GM23338 (cell line): Measurements from ENCODE around the gene CXCL12. TPM values are rescaled to one million over a fixed set of nuclear protein-coding genes. Genes with fewer than 3 reads are reported as not detected.

Experiments used
- ATAC-seq: fragments of 200-7000 bp; cut with Tn5 transposase; 3 replicates; pipeline ENCODE4 v1.9.1; 2020
- DNase-seq: peaks from one replicate; pipeline ENCODE4 v3.0.0-alpha.2; 2015; ENCODE audit warnings: low spot score
- H2AFZ ChIP-seq: fragments of 200-600 bp; sonication (generic); 2 replicates; pipeline ENCODE4 v1.8.0; 2016; ENCODE audit warnings: antibody characterized with exemption, mild to moderate bottlenecking, moderate library complexity
- H3F3A ChIP-seq: fragments of 200-600 bp; sonication (generic); replicated peaks from 2 replicates; pipeline ENCODE4 v1.8.0; 2017; ENCODE audit warnings: antibody characterized with exemption, mixed run types, low read depth
- H3K27ac ChIP-seq: fragments of 200-600 bp; sonication (generic); 2 replicates; pipeline ENCODE4 v1.6.1; 2016; ENCODE audit warnings: low read depth
- H3K27me3 ChIP-seq: fragments of 200-600 bp; sonication (generic); 2 replicates; pipeline ENCODE4 v1.8.0; 2016; ENCODE audit warnings: mild to moderate bottlenecking, mixed run types, moderate library complexity; ENCODE audit not compliant: insufficient read depth
- H3K36me3 ChIP-seq: fragments of 200-600 bp; sonication (generic); 2 replicates; pipeline ENCODE4 v1.8.0; 2016; ENCODE audit warnings: mild to moderate bottlenecking; ENCODE audit not compliant: insufficient read depth
- H3K4me1 ChIP-seq: fragments of 200-600 bp; sonication (generic); 2 replicates; pipeline ENCODE4 v1.8.0; 2016; ENCODE audit warnings: mild to moderate bottlenecking, moderate library complexity; ENCODE audit not compliant: insufficient read depth
- H3K4me2 ChIP-seq: fragments of 200-600 bp; sonication (generic); 2 replicates; pipeline ENCODE4 v1.7.1; 2017; ENCODE audit warnings: mixed run types
- H3K4me3 ChIP-seq: fragments of 200-600 bp; sonication (generic); 2 replicates; pipeline ENCODE4 v1.6.1; 2016; ENCODE audit warnings: mixed run types
- H3K79me2 ChIP-seq: fragments of 200-600 bp; sonication (generic); replicated peaks from 2 replicates; pipeline ENCODE4 v1.8.0; 2017; ENCODE audit warnings: mild to moderate bottlenecking; ENCODE audit not compliant: insufficient read depth
- H3K9me2 ChIP-seq: fragments of 200-600 bp; sonication (generic); 2 replicates; pipeline ENCODE4 v1.8.0; 2017; ENCODE audit not compliant: insufficient read depth
- H4K20me1 ChIP-seq: fragments of 200-600 bp; sonication (generic); replicated peaks from 2 replicates; pipeline ENCODE4 v1.8.0; 2017; ENCODE audit warnings: mild to moderate bottlenecking; ENCODE audit not compliant: insufficient read depth
- H3K27ac Mint-ChIP-seq: 2 replicates; pipeline ENCODE4 v1.8.0; 2020; ENCODE audit warnings: inconsistent platforms, mild to moderate bottlenecking, moderate library complexity, mixed read lengths
- H3K27me3 Mint-ChIP-seq: 3 replicates; pipeline ENCODE4 v1.8.0; 2022; ENCODE audit warnings: low read depth, mild to moderate bottlenecking, moderate library complexity, mixed read lengths, inconsistent platforms; ENCODE audit not compliant: insufficient read depth, poor library complexity
- H3K36me3 Mint-ChIP-seq: 3 replicates; pipeline ENCODE4 v1.8.0; 2021; ENCODE audit warnings: low read depth, mild to moderate bottlenecking, inconsistent platforms, moderate library complexity, mixed read lengths
- H3K4me1 Mint-ChIP-seq: 3 replicates; pipeline ENCODE4 v1.8.0; 2020; ENCODE audit warnings: mild to moderate bottlenecking, inconsistent platforms, mixed read lengths
- H3K4me3 Mint-ChIP-seq: 3 replicates; pipeline ENCODE4 v1.8.0; 2021; ENCODE audit warnings: moderate library complexity, mild to moderate bottlenecking, inconsistent platforms, mixed read lengths
- H3K9me3 Mint-ChIP-seq: 3 replicates; pipeline ENCODE4 v1.8.0; 2020; ENCODE audit warnings: moderate library complexity, mild to moderate bottlenecking, inconsistent platforms, mixed read lengths
- CREB1 ChIP-seq: fragments of 250-450 bp; sonication (Bioruptor Pico); IDR thresholded peaks from 2 replicates; pipeline ENCODE4 v1.5.0; 2020; ENCODE audit warnings: low read depth, mild to moderate bottlenecking, moderate library complexity
- EZH2 ChIP-seq: fragments of 200-600 bp; sonication (generic); IDR thresholded peaks from one replicate; pipeline ENCODE4 v1.8.0; 2017; ENCODE audit warnings: antibody characterized with exemption, mild to moderate bottlenecking, low read depth; ENCODE audit not compliant: unreplicated experiment
- EZH2phosphoT487 ChIP-seq: fragments of 200-600 bp; sonication (generic); IDR thresholded peaks from one replicate; pipeline ENCODE4 v1.8.1; 2018; ENCODE audit warnings: antibody characterized with exemption; ENCODE audit not compliant: unreplicated experiment
- JUNB ChIP-seq: IDR thresholded peaks from one replicate; pipeline ENCODE4 v1.6.1; 2016; ENCODE audit warnings: antibody characterized with exemption; ENCODE audit not compliant: unreplicated experiment
- NANOG ChIP-seq: IDR thresholded peaks from 2 replicates; pipeline ENCODE4 v1.6.1; 2016; ENCODE audit warnings: antibody characterized with exemption, borderline replicate concordance
- STAT1 ChIP-seq: IDR thresholded peaks from one replicate; pipeline ENCODE4 v1.6.1; 2016; ENCODE audit warnings: antibody characterized with exemption; ENCODE audit not compliant: unreplicated experiment
- ZNF114 ChIP-seq: fragments of 250-450 bp; sonication (Bioruptor Pico); IDR thresholded peaks from 2 replicates; pipeline ENCODE4 v1.5.0; 2020; ENCODE audit warnings: mild to moderate bottlenecking, moderate library complexity
- ZNF331 ChIP-seq: fragments of 250-450 bp; sonication (Bioruptor Pico); IDR thresholded peaks from 2 replicates; pipeline ENCODE4 v1.5.0; 2020; ENCODE audit warnings: low read depth, mild to moderate bottlenecking, moderate library complexity
- polyA plus RNA-seq: library from polyadenylated mRNA; unstranded; fragments of >200 nt; fragmentation: Nextera tagmentation; extraction: Ambion mirVana; gene quantifications from 2 replicates; pipeline ENCODE4 v1.2.1, GENCODE V29; 2016
- total RNA-seq: library from RNA; depleted of rRNA; stranded (reverse); fragments of >200 nt; shearing (Covaris generic); gene quantifications from 2 replicates; pipeline ENCODE4 v1.2.3, GENCODE V29; 2014
- TF ChIP-seq, protein P1 (sequence below): IDR thresholded peaks from one replicate; pipeline ENCODE4 v1.6.1; 2018; ENCODE audit warnings: antibody characterized with exemption; ENCODE audit not compliant: unreplicated experiment
- TF ChIP-seq, protein P2 (sequence below): IDR thresholded peaks from 2 replicates; pipeline ENCODE4 v1.6.1; 2016; ENCODE audit warnings: antibody characterized with exemption
- TF ChIP-seq, protein P3 (sequence below): fragments of 250-450 bp; sonication (Bioruptor Pico); IDR thresholded peaks from 2 replicates; pipeline ENCODE4 v1.5.0; 2020; ENCODE audit warnings: mild to moderate bottlenecking, moderate library complexity
- TF ChIP-seq, protein P4 (sequence below), 2 experiments: fragments of 200-600 bp in 1 of 2; sonication (generic) in 1 of 2; conservative IDR thresholded peaks; 2 replicates each; pipeline versions ENCODE4 v1.5.1 to v1.6.1; 2016 to 2017; ENCODE audit warnings: antibody characterized with exemption in 2 of 2, low read depth in 2 of 2, mild to moderate bottlenecking in 2 of 2, moderate library complexity in 1 of 2

Gene CXCL12
- total and polyA plus RNA-seq, 2 experiments from 2014 or later = 53.8 to 58.5 TPM

DNA sequence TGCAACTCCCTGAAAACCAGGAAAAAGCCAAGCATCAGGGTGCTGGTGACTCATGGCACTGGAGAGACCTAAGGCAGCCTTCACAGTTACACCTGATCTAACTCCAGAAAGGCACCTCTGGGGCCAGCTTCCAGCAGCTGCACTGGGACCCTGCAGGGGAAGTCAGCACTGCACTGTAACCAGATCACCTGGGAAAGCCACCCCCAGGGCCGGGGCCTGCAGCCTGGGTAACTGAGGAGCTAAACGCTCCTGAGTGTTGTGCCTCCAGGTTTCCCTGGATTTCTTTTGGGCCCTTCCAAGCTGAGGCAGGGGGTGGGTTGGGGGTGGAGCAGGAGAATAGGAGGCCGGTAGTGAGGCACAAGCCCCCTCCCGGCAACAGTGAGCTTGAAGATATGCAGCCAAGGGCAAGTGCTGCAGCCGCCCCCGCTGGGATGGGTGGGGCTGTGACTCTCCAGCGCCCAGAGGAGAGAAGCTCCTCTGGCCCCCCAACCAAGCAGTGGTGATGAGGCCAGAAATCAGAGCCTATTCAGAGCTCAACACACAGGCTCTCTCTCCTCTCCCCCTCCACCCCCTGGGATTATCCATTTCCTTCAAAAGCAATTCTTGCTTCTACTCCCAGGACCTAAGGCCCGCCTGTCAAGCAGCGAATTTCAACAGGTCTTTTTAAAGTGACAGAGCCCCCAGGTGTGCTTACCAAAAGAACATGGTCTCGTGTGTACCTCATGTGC lies 2.6 kb downstream of the CXCL12 start:
- peak overlapping the region; percentile 95 for H3K27ac ChIP-seq
- H2AFZ ChIP-seq = no peak overlapping the region
- H3K36me3 ChIP-seq = peaks cover 15% of the 10 kb centered on the region
- Mint-ChIP-seq H3K27ac (peak overlapping the region; percentile 88), H3K4me1 (peaks cover 66% of the 10 kb centered on the region), H3K4me3 (peak overlapping the region; percentile 84), H3K36me3 (peaks cover 49% of the 10 kb centered on the region), H3K9me3 (peaks cover 3% of the 10 kb centered on the region; the same call in 2 of the 3 replicates), H3K27me3 (peaks cover 22% of the 10 kb centered on the region)
- peaks cover 34% of the 10 kb centered on the region for H3K27me3 ChIP-seq
- H3K4me3 ChIP-seq = peak overlapping the region; percentile 85
- H3K4me2 ChIP-seq = peak overlapping the region; percentile 96
- H3K9me2 ChIP-seq = no peaks in the 10 kb centered on the region
- H4K20me1 ChIP-seq = no peaks in the 10 kb centered on the region
- peaks cover 6% of the 10 kb centered on the region; the same call in 1 of the 2 replicates for H3F3A ChIP-seq
- peak; percentile 68 for DNase-seq
- TF ChIP-seq STAT1 = no peak
- TF ChIP-seq CREB1 (CRISPR knock-in tag) = no peak
- TF ChIP-seq JUNB = no peak
- TF ChIP-seq, protein P1, sequence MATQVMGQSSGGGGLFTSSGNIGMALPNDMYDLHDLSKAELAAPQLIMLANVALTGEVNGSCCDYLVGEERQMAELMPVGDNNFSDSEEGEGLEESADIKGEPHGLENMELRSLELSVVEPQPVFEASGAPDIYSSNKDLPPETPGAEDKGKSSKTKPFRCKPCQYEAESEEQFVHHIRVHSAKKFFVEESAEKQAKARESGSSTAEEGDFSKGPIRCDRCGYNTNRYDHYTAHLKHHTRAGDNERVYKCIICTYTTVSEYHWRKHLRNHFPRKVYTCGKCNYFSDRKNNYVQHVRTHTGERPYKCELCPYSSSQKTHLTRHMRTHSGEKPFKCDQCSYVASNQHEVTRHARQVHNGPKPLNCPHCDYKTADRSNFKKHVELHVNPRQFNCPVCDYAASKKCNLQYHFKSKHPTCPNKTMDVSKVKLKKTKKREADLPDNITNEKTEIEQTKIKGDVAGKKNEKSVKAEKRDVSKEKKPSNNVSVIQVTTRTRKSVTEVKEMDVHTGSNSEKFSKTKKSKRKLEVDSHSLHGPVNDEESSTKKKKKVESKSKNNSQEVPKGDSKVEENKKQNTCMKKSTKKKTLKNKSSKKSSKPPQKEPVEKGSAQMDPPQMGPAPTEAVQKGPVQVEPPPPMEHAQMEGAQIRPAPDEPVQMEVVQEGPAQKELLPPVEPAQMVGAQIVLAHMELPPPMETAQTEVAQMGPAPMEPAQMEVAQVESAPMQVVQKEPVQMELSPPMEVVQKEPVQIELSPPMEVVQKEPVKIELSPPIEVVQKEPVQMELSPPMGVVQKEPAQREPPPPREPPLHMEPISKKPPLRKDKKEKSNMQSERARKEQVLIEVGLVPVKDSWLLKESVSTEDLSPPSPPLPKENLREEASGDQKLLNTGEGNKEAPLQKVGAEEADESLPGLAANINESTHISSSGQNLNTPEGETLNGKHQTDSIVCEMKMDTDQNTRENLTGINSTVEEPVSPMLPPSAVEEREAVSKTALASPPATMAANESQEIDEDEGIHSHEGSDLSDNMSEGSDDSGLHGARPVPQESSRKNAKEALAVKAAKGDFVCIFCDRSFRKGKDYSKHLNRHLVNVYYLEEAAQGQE = no peak
- no peak for TF ChIP-seq ZNF331 (CRISPR knock-in tag)
- no peak for TF ChIP-seq ZNF114 (CRISPR knock-in tag)
- no peak for TF ChIP-seq NANOG
- no peak for TF ChIP-seq EZH2
- TF ChIP-seq, protein P2, sequence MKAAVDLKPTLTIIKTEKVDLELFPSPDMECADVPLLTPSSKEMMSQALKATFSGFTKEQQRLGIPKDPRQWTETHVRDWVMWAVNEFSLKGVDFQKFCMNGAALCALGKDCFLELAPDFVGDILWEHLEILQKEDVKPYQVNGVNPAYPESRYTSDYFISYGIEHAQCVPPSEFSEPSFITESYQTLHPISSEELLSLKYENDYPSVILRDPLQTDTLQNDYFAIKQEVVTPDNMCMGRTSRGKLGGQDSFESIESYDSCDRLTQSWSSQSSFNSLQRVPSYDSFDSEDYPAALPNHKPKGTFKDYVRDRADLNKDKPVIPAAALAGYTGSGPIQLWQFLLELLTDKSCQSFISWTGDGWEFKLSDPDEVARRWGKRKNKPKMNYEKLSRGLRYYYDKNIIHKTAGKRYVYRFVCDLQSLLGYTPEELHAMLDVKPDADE = no peak
- TF ChIP-seq, protein P3, sequence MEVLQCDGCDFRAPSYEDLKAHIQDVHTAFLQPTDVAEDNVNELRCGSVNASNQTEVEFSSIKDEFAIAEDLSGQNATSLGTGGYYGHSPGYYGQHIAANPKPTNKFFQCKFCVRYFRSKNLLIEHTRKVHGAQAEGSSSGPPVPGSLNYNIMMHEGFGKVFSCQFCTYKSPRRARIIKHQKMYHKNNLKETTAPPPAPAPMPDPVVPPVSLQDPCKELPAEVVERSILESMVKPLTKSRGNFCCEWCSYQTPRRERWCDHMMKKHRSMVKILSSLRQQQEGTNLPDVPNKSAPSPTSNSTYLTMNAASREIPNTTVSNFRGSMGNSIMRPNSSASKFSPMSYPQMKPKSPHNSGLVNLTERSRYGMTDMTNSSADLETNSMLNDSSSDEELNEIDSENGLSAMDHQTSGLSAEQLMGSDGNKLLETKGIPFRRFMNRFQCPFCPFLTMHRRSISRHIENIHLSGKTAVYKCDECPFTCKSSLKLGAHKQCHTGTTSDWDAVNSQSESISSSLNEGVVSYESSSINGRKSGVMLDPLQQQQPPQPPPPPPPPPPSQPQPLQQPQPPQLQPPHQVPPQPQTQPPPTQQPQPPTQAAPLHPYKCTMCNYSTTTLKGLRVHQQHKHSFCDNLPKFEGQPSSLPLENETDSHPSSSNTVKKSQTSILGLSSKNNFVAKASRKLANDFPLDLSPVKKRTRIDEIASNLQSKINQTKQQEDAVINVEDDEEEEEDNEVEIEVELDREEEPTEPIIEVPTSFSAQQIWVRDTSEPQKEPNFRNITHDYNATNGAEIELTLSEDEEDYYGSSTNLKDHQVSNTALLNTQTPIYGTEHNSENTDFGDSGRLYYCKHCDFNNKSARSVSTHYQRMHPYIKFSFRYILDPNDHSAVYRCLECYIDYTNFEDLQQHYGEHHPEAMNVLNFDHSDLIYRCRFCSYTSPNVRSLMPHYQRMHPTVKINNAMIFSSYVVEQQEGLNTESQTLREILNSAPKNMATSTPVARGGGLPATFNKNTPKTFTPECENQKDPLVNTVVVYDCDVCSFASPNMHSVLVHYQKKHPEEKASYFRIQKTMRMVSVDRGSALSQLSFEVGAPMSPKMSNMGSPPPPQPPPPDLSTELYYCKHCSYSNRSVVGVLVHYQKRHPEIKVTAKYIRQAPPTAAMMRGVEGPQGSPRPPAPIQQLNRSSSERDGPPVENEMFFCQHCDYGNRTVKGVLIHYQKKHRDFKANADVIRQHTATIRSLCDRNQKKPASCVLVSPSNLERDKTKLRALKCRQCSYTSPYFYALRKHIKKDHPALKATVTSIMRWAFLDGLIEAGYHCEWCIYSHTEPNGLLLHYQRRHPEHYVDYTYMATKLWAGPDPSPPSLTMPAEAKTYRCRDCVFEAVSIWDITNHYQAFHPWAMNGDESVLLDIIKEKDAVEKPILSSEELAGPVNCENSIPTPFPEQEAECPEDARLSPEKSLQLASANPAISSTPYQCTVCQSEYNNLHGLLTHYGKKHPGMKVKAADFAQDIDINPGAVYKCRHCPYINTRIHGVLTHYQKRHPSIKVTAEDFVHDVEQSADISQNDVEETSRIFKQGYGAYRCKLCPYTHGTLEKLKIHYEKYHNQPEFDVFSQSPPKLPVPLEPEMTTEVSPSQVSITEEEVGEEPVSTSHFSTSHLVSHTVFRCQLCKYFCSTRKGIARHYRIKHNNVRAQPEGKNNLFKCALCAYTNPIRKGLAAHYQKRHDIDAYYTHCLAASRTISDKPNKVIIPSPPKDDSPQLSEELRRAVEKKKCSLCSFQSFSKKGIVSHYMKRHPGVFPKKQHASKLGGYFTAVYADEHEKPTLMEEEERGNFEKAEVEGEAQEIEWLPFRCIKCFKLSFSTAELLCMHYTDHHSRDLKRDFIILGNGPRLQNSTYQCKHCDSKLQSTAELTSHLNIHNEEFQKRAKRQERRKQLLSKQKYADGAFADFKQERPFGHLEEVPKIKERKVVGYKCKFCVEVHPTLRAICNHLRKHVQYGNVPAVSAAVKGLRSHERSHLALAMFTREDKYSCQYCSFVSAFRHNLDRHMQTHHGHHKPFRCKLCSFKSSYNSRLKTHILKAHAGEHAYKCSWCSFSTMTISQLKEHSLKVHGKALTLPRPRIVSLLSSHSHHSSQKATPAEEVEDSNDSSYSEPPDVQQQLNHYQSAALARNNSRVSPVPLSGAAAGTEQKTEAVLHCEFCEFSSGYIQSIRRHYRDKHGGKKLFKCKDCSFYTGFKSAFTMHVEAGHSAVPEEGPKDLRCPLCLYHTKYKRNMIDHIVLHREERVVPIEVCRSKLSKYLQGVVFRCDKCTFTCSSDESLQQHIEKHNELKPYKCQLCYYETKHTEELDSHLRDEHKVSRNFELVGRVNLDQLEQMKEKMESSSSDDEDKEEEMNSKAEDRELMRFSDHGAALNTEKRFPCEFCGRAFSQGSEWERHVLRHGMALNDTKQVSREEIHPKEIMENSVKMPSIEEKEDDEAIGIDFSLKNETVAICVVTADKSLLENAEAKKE (CRISPR knock-in tag) = no peak
- TF ChIP-seq EZH2phosphoT487 = no peak
- TF ChIP-seq, protein P4, sequence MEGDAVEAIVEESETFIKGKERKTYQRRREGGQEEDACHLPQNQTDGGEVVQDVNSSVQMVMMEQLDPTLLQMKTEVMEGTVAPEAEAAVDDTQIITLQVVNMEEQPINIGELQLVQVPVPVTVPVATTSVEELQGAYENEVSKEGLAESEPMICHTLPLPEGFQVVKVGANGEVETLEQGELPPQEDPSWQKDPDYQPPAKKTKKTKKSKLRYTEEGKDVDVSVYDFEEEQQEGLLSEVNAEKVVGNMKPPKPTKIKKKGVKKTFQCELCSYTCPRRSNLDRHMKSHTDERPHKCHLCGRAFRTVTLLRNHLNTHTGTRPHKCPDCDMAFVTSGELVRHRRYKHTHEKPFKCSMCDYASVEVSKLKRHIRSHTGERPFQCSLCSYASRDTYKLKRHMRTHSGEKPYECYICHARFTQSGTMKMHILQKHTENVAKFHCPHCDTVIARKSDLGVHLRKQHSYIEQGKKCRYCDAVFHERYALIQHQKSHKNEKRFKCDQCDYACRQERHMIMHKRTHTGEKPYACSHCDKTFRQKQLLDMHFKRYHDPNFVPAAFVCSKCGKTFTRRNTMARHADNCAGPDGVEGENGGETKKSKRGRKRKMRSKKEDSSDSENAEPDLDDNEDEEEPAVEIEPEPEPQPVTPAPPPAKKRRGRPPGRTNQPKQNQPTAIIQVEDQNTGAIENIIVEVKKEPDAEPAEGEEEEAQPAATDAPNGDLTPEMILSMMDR (conservative IDR thresholded peaks at IDR 0.05; ENCODE audit: low read depth in 2 of 2) = no peak
- peak; percentile 22 for ATAC-seq
- H3K79me2 ChIP-seq = peaks cover 66% of the 10 kb centered on the region
- peaks cover 36% of the 10 kb centered on the region for H3K4me1 ChIP-seq
